Ovary (tissue), 9 donors: ENCODE data around the gene MYO15B. TPM values are rescaled to one million over a fixed set of nuclear protein-coding genes. Genes with fewer than 3 reads are reported as not detected.
A peak's percentile ranks its signal among the peaks of the same experiment; 100 is the strongest.

Source experiments
- DNase-seq, 5 donors: peaks; one replicate each; pipeline ENCODE4 v3.0.0-alpha.2; 2019 to 2020
- H3K27ac ChIP-seq, 2 donors: fragments of 200-600 bp; one replicate each; pipeline versions ENCODE4 v1.5.1 to v1.8.0; 2019 to 2022
- H3K27me3 ChIP-seq: fragments of 200-600 bp; one replicate; pipeline ENCODE4 v1.8.0; 2022
- H3K36me3 ChIP-seq: fragments of 200-600 bp; sonication (generic); one replicate; pipeline ENCODE4 v1.5.1; 2019
- H3K4me1 ChIP-seq: one replicate; pipeline ENCODE4 v1.8.1; 2013; ENCODE audit warnings: mild to moderate bottlenecking, moderate library complexity; ENCODE audit not compliant: insufficient read depth
- H3K4me3 ChIP-seq: fragments of 200-600 bp; sonication (generic); one replicate; pipeline ENCODE4 v1.5.1; 2017
- H3K9me3 ChIP-seq, 2 donors: fragments of 200-600 bp in 1 of 2; sonication (generic) in 1 of 2; one replicate each; pipeline versions ENCODE4 v1.5.1 to v1.8.1; 2013 to 2019; ENCODE audit warnings: mild to moderate bottlenecking in 1 of 2, moderate library complexity in 1 of 2
- CTCF ChIP-seq, 3 donors: fragments of 450-650 bp in 2 of 3; fragments of 200-600 bp in 1 of 3; IDR thresholded peaks; one replicate each; pipeline versions ENCODE4 v1.5.1 to v1.8.0; 2016 to 2022; ENCODE audit warnings: antibody characterized with exemption in 3 of 3, mild to moderate bottlenecking in 1 of 3
- EP300 ChIP-seq: sonication (generic); formaldehyde crosslinking; IDR thresholded peaks from one replicate; pipeline ENCODE4 v1.6.1; 2017; ENCODE audit warnings: antibody characterized with exemption
- POLR2A ChIP-seq: fragments of 450-650 bp; IDR thresholded peaks from one replicate; pipeline ENCODE4 v1.6.1; 2017; ENCODE audit warnings: antibody characterized with exemption, mild to moderate bottlenecking, moderate library complexity
- WGBS, 3 donors: extraction: QIAGEN DNeasy Blood & Tissue Kit in 1 of 3; methylation state at CpG; one replicate each; pipeline versions ENCODE4 v1.1.5 to v1.1.7; 2013 to 2017; 5-methylcytosine and 5-hydroxymethylcytosine counted together
- intact Hi-C, 4 donors: fragments of 100-400 bp; cut with DNase I; formaldehyde crosslinking; loops; one replicate each; pipeline versions ENCODE4 v1.11.0 to v1.15.1; 2022 to 2023
- polyA plus RNA-seq, 2 donors: library from polyadenylated mRNA; stranded (reverse); fragments of 200-250 nt in 1 of 2; fragments of 350-450 nt in 1 of 2; fragmentation: Illumina TruSeq in 1 of 2; extraction: RNeasy Lipid Tissue Mini Kit (QIAGEN cat#74804) in 1 of 2; gene quantifications; one replicate each; pipeline ENCODE4 v1.2.3, GENCODE V29; 2013 to 2014
- total RNA-seq, 7 donors: library from RNA; depleted of rRNA in 2 of 7; stranded (reverse); fragments of >200 nt in 2 of 7; fragmentation: NEBNext Ultra II Directional in 3 of 7; extraction: Animal tissue kit (Norgen Biotek cat#: 25700) in 3 of 7; gene quantifications; one replicate each; pipeline versions ENCODE4 v1.1.0 to v1.2.4, GENCODE V29; 2016 to 2023
- donor health status: DM: no; HTN: no; CAD: no; lungs with moderate emphysema.
- donor health status: DM: no; HTN: no; CAD: no.
- donor health status: Bipolar disorder and iron deficiency.
- donor health status: DM: yes; HTN: yes; CAD: no.
- donor health status: DM: no; HTN: no; CAD: no.
- donor health status: DM: yes; HTN: yes; CAD: no.

MYO15B gene
- total and polyA plus RNA-seq, 9 donors = 31.0 to 383 (median 238) TPM

DNA sequence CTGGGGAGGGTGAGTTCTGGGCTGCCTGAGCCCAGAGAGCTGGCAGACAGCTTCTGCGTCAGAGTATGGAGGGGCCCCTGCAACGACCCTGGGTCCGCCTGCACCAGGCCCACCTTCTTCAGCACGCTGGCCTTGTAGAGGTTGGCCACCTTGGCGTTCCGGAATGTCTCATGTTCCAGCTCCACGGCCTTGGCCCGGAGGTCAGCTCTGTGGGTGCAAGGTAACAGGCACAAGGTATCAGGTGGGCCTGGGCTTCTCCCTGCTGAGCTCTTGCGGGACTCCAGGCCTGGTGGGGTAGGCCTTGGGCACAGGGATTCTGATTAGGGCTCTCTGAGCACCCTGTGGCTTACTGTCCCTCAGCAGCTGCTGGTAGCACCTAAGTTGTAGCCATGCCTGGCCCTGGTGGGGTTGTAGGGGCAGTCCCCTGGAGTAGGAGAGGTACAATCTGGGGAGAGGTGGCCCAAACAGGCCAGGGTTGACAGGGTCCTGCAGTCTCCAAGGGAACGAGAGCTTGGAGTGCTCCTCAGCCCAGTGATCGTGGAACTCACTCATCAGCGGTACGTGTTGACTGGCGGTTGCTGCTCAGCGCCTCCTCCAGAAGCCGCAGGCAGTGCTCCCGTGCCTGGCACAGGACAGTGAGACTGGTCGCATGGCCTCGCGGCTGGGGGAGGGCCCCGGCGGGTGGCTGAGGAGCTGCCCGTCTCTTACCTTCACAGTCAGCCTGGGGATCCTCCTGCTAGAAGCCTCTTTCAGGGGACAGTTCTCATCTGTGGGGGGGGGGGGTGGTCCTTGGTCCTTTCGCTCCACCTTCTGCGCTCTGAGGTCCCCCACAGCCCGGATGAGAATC is 42.7 kb downstream of the MYO15B start:
- 78 to 88% (median 86%) methylated on average over 20 to 26 of the region's 26 CpGs for WGBS, 3 donors
- Histone ChIP-seq H3K4me1 (peaks cover 12% of the 10 kb centered on the region), H3K4me3 (no peak overlapping the region), H3K9me3 (no peaks in the 10 kb centered on the region), H3K36me3 (no peaks in the 10 kb centered on the region), H3K27me3 (no peaks in the 10 kb centered on the region), H3K27ac (no peak overlapping the region)
- intact Hi-C loops = loop anchor here in 2 of 4 donors (5.0 kb wide), 1 partner anchor 117 kb away; no protein-coding TSS in a partner anchor
- DNase-seq = peak in 1 of 5 donors; percentile 35
- TF ChIP-seq EP300 = no peak
- TF ChIP-seq POLR2A = no peak
- TF ChIP-seq CTCF (IDR thresholded peaks at IDR 0.05) = no peak

DNA sequence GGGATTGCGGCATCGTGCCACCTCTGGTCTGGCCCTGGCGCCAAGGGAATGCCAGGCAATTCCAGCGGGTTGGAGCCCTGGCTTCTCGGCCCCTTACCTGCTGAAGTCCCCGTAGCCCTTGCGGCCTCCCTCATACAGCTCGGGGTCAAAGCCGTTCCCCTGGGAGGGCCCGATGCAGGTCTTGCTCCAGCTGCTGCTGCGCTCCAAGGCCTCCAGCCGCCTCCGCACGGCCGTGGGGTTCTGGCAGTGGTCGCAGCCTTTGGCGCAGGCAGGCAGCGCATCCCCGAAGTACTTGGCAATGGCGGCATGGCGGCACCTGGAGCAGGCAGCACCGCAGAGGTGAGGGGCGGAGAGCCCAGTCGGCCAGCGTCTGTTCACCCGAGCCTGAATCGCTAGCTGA is 43.8 kb downstream of the MYO15B start:
- DNase-seq = peak in 1 of 5 donors; percentile 46
- H3K36me3 ChIP-seq = no peaks in the 10 kb centered on the region
- TF ChIP-seq EP300 (no peak), POLR2A (no peak), CTCF (IDR thresholded peaks at IDR 0.05) (no peak)
- intact Hi-C loops = loop anchor here in 2 of 4 donors (5.0 kb wide), 1 partner anchor 116 kb away; no protein-coding TSS in a partner anchor
- no peak overlapping the region for H3K27ac ChIP-seq
- peaks cover 12% of the 10 kb centered on the region for H3K4me1 ChIP-seq
- no peaks in the 10 kb centered on the region for H3K27me3 ChIP-seq
- 79 to 89% (median 82%) methylated on average over 18 to 27 of the region's 27 CpGs for WGBS, 3 donors
- H3K9me3 ChIP-seq = no peaks in the 10 kb centered on the region
- H3K4me3 ChIP-seq = no peak overlapping the region

- no peaks in the 10 kb centered on the region for H3K36me3 ChIP-seq
- peak overlapping the region in 1 of 2 donors; percentile 80 for H3K27ac ChIP-seq
- TF ChIP-seq EP300 (no peak), CTCF (IDR thresholded peaks at IDR 0.05) (no peak), POLR2A (no peak)
- intact Hi-C loops = loop anchor here in 3 of 4 donors (2.0 to 5.0 kb wide), 2 partner anchors 42 to 115 kb away; no protein-coding TSS in a partner anchor
- H3K9me3 ChIP-seq = no peaks in the 10 kb centered on the region
- peak in 1 of 5 donors; percentile 42 for DNase-seq
- H3K27me3 ChIP-seq = no peaks in the 10 kb centered on the region
- H3K4me3 ChIP-seq = no peak overlapping the region
- H3K4me1 ChIP-seq = peaks cover 12% of the 10 kb centered on the region
- 72 to 81% (median 72%) methylated on average over 9 to 12 of the region's 12 CpGs for WGBS, 3 donors
Observed at GRCh38 chr17:75632428-75632827, 44.8 kb downstream of the MYO15B start.

GRCh38 chr17:75632863-75633485 is 45.4 kb downstream of the MYO15B start, which contains the start of gene SMIM5:
Gene SMIM5 (plus strand): TSS chr17:75633434. CDS start chr17:75640202, 6,768 bp downstream.
- WGBS, 3 donors = 5 to 9% (median 6%) methylated on average over 19 of the region's 19 CpGs
- no peak for TF ChIP-seq EP300
- no peak for TF ChIP-seq POLR2A
- peak; percentile 84 to 98 (median 85) for TF ChIP-seq CTCF (IDR thresholded peaks at IDR 0.05)
- Histone ChIP-seq H3K4me1 (peaks cover 12% of the 10 kb centered on the region), H3K9me3 (no peaks in the 10 kb centered on the region), H3K36me3 (no peaks in the 10 kb centered on the region), H3K27ac (peak within 1 kb of the TSS; percentile 49 to 80), H3K27me3 (no peaks in the 10 kb centered on the region), H3K4me3 (peak within 1 kb of the TSS; percentile 1)
- peak; percentile 90 to 92 (median 91) for DNase-seq
- intact Hi-C loops = loop anchor here in 3 of 4 donors (2.0 to 5.0 kb wide), 2 partner anchors 42 to 114 kb away; no protein-coding TSS in a partner anchor
